C1 segment of cervical spinal cord (tissue), 14 donors: Measurements from ENCODE around the gene PTBP1.
"Not testable (repeated sequence)": the region's sequence is repeated elsewhere in the genome, so short reads cannot be mapped to it uniquely, and the experiment has no call there.

Experiments used
- DNase-seq, 14 donors: peaks; one replicate each; lab custom pipeline; 2025; lab: John Stamatoyannopoulos, UW

PTBP1 gene

DNA sequence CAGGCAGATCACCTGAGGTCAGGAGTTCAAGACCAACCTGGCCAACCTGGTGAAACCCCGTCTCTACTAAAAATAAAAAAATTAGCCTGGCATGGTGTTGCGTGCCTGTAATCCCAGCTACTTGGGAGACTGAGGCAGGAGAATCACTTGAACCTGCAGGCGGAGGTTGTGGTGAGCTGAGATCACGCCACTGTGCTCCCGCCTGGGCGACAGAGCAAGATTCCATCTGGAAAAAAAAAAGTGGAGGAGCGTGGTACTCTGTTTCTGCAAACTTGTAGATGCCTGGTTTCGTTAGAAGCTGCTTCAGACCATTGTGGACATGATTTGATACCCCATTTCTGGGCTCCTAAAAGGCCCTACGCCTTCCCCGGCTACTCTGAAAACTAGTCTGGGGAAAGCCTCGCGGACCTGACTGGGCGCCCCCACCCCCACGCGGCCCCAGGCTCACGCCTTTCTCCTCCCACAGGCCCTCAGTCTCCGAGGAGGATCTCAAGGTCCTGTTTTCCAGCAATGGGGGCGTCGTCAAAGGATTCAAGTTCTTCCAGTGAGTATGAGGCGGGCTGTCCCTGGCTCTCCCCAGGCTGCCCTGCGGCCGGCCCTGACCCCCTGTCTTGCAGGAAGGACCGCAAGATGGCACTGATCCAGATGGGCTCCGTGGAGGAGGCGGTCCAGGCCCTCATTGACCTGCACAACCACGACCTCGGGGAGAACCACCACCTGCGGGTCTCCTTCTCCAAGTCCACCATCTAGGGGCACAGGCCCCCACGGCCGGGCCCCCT lies 13.0 kb downstream of the PTBP1 start:
- no peak for DNase-seq

DNA sequence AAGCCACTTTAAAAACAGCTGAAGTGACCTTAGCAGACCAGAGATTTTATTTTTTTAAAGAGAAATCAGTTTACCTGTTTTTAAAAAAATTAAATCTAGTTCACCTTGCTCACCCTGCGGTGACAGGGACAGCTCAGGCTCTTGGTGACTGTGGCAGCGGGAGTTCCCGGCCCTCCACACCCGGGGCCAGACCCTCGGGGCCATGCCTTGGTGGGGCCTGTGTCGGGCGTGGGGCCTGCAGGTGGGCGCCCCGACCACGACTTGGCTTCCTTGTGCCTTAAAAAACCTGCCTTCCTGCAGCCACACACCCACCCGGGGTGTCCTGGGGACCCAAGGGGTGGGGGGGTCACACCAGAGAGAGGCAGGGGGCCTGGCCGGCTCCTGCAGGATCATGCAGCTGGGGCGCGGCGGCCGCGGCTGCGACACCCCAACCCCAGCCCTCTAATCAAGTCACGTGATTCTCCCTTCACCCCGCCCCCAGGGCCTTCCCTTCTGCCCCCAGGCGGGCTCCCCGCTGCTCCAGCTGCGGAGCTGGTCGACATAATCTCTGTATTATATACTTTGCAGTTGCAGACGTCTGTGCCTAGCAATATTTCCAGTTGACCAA lies 13.7 kb downstream of the PTBP1 start:
- no peak for DNase-seq

- no peak for DNase-seq
Observed at GRCh38 chr19:811506-812048, 14.3 kb downstream of the PTBP1 start.

- DNase-seq, result no peak
Observed at GRCh38 chr19:812049-812746, 14.9 kb downstream of the PTBP1 start.

GRCh38 chr19:812747-813218 lies 15.5 kb downstream of the PTBP1 start:
- DNase-seq, result no peak

DNA sequence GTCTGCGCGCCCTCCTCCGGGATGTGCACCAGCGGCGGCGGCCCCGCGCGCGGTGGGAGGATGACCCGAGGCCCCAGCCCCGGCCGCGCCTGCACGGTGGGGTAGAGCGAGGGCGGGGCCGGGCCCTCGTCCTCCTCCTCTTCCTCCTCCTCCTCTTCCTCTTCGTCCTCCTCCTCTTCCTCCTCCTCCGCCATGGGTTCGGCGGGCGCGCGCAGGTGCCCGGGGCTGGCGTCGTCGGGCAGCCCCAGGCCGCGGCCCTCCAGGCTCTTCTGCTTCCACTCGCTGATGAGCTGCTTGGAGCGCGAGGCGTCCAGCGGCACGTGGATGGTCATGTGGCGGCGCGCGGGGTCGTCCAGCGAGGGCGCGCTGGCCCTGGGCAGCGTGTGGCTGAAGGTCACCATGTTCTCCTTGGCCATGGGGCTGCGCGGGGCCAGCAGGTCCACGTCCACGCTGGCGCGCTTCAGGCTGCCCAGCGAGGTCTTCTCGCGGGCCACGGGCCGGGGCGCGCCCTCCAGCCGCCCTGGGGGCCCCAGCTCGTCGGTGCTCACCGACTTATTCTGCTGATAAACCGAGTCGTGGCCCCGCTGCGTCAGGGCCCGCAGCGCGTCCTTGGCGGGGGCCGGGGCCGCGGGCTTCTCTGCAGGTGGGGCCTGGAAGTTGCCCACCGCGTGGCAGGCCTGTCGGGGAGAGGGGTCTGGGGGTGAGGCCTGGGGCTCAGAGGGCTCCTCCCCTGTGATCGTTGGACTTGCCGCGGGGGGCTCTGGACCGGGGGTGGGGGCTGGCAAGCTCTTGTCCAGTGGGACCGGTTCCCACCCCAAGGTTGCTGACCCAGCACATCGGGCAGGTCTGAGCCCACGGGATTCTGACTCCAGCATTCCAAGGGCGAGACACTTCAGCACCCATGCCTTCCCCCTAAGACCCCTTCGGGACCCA lies 16.2 kb downstream of the PTBP1 start:
- DNase-seq, result no peak

GRCh38 chr19:814152-815078 lies 17.2 kb downstream of the PTBP1 start:
- no peak for DNase-seq

- DNase-seq, result no peak
Observed at GRCh38 chr19:815079-815774, 18.0 kb downstream of the PTBP1 start.

GRCh38 chr19:815775-816499 lies 18.7 kb downstream of the PTBP1 start:
- no peak for DNase-seq

GRCh38 chr19:816500-816857 lies 19.2 kb downstream of the PTBP1 start:
- DNase-seq, result no peak

- DNase-seq, result not testable (repeated sequence)
Observed at GRCh38 chr19:820212-820611, 23.0 kb downstream of the PTBP1 start.

DNA sequence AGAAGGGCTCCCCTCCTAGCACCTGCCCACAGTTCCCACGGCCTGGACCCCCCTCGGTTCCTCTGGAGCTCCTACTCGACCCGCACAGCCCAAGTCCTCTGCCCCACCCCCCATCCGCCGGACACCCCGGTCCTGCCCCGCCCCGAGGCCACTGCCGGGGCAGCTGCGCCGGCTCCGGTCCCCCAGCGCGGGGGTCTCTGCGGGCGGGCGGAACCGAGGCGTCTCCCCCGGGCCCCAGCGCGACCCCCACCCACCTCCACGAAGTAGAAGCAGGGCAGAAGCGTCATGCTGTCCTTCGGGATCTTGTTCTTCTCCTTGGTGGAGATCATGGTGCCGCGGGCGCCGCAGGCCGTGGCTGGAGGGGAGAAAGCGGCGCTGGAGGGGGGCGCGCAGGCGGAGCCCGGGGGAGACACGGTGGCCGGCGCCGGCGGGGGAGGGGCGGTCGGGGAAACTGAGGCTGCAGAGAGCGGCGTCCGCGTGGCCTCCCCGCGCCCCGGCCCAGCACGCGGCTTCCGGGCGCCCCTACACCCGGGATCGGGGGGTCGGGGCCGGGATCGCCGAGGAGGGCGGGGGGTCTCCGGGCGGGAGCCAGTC lies 24.1 kb downstream of the PTBP1 start:
- no peak for DNase-seq

DNA sequence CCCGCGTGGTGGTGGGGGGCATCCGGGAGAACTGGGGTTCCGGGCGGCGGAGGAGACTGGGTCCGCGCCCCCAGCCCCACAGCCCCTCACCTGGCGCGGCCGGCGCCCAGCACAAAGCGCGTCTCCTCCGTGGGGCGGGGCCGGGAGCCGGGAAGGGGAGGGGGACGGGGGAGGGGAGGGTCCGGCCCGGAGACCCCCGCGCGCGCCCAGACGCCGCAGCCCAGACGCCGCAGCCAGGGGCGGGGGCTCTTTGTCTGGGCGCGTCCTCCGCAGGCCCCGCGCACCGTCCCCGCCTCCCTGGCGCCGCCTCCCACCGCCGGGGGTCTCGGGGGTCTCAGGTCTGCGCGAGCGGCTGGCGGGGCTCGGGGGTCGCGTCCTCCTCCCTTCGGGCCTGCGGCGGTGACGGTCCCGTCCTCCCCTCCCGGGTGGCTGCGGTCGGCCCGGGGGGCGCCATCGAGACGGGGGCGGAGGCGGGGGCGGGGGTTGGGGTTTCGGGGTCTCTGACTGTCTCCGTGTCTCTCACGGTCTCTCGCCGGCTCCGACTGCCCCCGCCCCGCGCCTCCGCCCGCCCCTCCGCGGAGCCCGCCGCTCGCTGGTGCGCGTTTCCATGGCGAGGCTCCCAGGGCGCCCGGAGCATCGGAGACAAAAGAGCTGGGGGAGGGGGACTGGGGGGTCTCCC lies 24.7 kb downstream of the PTBP1 start, which contains the start of gene PLPPR3:
Gene PLPPR3, minus strand, starts transcription at position 131 of the 679 bp plus-strand sequence. CDS start 396 bp downstream, outside the sequence.
- DNase-seq, result no peak

DNA sequence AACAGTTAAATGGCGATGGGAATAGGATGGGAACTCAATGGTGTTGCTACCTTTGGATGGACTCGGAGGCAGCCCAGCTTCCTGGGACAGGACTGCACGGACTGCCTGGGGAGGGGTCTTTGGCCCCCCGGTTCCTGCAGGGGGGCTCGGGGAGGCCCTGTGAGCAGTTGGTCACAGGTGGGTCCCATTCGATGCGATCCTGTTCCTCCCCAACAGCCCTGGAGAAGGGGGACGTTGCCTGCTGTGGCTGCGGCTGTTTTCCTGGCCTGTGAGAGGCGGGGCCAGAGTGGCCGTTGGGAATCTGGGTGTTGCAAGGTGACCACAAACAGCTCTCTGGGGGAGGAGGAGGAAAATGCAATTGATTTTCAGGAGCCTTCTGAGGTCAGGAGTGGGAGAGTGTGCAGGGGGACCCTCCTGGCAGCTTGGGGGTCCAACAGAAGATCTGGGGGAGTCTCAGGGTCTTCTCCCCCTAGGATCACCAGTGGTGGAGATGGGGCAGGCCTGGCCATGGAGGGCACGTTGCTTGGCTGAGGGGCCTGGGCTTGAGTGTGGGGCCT lies 26.4 kb downstream of the PTBP1 start:
- no peak for DNase-seq

DNA sequence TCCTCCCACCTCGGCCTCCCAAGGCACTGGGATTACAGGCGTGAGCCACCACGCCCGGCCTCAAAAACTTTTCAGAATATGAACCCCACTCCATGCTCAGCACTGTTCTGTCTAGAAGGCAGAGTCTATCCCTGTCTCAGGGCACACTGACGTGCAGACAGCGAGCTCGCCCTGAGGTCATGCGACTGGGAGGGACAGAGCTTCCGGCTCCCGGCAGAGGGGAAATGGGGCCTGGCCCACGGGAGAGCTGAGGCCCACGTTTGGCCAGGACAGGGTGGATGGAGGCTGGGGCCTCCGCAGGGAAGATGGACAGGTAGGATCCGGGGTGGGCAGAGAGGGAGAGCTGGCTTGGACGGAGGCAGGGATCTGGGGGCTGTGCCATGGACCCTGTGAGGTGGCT lies 27.6 kb downstream of the PTBP1 start:
- no peak for DNase-seq

DNA sequence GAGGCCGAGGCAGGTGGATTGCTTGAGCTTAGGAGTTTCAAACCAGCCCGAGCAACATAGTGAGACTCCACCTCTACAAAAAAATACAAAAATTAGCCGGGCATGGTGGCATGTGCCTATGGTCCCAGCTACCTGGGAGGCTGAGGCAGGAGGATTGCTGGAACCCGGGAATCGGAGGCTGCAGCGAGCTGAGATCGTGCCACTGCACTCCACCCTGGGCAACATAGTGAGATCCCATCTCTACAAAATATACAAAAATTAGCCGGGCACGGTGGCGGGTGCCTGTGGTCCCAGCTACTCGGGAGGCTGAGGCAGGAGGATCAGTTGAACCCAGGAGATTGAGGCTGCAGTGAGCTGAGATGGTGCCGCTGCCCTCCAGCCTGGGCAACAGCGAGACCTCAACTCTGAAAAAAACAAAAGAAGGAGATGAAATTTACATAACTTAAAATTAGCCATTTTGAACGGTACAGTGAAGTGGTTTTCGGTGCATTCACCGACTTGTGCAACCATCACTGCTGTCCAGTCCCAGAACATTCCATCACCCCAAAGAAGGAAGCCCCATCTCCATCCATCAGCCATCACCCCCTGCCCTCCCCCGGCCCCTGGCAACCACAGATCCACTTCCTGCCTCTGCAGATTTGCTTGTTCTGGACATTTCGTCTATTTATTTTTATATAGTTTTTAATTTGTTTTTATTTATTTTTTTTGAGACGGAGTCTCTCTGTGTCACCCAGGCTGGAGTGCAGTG lies 28.8 kb downstream of the PTBP1 start:
- no peak for DNase-seq

GRCh38 chr19:827314-827709 lies 30.1 kb downstream of the PTBP1 start:
- no peak for DNase-seq
